Dermis microvascular lymphatic vessel endothelial cell (primary cell): ENCODE data around the gene RRP7A. TPM values are rescaled to one million over a fixed set of nuclear protein-coding genes. Genes with fewer than 3 reads are reported as not detected.
"Not testable (repeated sequence)": the region's sequence is repeated elsewhere in the genome, so short reads cannot be mapped to it uniquely, and the experiment has no call there.

Source experiments
- DNase-seq, 2 donors: peaks; one replicate each; pipeline versions ENCODE4 v3.0.0 to v3.0.0-alpha.2; 2010; ENCODE audit warnings: low read depth in 2 of 2
- total RNA-seq: library from RNA; depleted of rRNA; stranded (reverse); fragments of >200 nt; gene quantifications from 2 replicates; pipeline ENCODE4 v1.2.1, GENCODE V29; 2014

Gene RRP7A
- total RNA-seq, 1 donor from 2014 or later: 30.7 TPM

DNA sequence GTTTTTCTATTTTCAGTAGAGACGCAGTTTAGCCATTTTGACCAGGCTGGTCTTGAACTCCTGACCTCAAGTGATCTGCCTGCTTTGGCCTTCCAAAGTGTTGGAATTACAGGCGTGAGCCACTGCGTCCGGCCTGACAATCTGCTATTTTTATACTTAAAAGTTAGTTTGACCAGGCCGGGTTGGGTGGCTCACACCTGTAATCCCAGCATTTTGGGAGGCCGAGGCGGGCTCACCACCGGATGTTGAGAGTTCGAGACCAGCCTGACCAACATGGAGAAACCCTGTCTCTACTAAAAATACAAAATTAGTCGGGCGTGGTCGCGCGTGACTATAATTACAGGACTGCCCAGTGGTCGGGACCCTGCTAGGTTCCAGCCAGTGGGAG lies 19.8 kb downstream of the RRP7A start:
- DNase-seq: not testable (repeated sequence)

DNA sequence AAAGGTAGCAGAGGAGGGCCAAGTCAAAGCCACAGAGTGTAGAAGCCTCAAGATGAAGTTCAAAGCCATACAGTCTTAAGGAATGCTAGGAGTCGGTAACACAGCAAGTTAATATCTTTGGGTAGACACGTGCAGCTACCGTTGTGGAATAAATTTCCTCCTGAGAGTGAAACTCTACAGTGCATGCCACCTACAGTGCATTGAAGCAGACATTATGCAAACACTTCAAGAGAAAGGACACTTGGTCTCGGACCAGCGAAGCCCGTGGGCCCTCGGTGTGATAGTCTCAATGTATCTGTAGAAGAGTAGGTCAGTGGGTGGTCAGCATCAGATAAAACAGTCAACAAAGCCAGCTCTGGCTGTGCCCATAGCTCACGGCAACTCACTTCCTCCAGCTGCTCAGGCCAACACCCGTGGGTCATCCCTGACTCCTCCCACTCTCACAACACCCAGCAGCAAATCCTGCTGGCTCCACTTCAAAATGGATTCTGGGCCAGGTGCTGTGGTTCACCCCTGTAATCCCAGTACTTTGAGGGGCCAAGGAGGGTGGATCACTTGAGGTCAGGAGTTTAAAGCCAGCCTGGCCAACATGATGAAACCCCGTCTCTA lies 24.0 kb downstream of the RRP7A start:
- peak; percentile 47 to 53 for DNase-seq

DNA sequence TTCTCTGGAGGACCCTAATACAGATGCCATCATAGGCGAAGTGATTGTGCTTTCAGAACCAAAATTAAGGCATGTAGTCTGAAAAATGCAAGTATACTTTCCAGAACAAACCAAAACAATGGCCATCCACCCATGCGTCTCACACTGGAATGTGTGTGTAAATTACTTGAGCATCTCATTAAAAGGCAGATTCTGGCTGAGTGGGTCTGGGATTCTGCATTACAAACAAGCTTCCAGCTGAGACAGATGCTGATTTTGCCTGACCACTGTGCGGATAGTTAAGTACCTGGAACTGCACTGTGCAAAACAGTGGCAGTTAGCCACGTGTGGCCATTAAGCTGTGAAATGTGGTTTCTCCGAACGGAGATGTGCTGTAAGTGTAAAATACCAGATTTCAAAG lies 26.2 kb downstream of the RRP7A start:
- DNase-seq: no peak

DNA sequence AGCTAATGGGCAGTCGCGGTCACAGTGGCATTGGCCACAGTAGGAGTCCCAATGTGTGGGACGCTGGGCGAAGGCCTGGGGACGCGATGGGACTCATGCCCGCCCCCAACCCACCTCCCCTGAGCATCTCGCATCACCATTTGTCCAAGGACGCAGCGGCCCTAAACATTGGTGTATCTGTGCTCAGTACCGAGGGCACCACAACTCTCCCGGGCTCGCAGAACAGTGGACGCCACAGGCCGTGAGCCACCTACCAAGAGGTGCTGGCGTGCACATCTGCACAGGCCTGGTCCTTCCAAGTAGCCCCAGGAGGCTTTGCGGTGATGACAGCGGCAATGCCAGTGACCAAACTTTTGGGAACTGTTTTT lies 27.3 kb downstream of the RRP7A start:
- DNase-seq: no peak

DNA sequence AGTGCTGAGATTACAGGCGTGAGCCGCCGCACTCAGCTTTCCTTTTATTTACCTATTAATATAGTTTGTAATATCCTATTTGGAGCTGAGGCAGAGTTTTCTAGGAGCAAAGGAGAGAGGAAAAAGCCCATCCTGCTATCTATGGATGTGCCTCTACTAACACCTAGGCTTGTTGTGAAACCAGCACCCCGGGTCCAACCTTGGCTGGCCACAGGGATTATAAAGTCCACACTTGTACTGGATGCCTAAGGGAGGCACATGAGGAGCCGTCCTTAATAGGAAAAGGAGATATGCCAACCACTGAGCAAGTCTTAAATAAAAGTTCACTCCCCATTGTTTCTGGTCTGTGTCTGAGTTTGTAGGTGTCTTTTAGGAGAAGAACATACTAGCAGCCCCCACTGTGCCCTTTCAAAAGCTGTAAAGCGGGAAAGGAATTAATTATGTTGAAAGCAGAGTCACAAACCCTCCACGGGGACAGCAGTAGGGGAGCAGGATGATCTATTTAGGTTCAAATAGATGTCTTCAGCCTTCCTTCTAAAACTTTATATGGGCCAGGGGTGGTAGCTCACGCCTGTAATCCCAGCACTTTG lies 29.3 kb downstream of the RRP7A start:
- no peak for DNase-seq

DNA sequence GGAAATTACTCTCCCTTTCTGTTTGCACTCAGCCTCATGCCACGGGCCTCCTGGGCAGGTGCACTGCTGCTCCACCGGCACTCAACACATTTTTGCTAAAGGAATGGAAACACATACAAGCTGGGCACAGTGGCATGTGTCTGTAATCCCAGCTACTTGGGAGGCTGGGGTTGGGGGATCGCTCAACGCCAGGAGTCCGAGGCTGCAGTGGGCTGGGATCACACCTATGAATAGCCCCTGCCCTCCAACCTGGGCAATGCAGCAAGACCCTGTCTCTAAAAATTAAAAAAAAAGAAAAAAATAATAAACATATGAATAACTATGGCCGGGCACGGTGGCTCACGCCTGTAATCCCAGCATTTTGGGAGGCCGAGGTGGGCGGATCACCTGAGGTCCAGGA lies 30.6 kb downstream of the RRP7A start:
- DNase-seq: no peak

DNA sequence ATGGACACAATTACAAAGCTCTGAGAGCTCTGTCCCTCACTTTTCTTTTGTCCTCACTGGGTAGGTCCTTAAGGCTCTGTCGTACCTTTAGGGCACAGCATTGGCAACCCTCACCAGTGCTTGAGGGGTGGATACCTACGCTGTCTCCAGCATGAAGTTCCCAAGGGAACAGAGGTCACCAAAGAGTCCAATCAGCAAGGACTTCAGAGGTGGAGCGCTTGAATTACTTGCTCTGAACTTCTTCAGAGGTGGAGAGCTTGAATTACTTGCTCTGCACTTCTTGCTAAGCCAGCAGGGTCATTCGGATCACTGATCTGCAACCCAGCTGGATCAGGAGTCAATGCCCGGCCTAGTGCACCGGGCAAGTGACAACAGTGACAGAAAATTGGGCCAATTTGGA lies 35.1 kb downstream of the RRP7A start:
- DNase-seq: no peak

DNA sequence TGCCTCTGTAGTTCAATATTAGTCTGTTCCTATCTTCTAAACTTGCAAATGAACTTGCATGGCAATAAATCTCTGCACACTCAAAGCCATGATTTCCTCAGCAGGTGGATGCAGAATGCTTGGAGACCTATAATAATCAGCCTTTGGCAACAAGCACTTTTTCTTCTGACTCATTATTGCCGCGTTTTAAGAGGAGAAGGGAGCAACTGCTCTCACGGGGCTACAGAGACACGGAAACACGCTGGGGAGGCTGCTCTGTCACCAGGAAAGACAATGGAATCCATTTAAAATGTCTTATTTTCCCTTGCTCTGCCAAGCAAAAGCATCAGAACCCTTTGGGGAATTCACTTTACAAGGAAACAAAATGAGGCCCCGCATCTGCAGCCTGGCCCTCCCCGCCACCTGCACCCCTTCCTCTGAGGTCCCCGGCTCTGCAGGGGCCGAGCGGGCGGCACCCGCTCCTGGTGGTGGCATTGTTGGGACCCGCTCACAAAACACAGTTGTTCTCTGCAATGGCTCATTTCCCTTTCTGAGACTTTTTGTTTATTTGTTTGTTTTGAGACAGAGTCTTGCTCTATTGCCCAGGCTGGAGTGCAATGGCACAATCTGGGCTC lies 35.9 kb downstream of the RRP7A start:
- not testable (repeated sequence) for DNase-seq

DNA sequence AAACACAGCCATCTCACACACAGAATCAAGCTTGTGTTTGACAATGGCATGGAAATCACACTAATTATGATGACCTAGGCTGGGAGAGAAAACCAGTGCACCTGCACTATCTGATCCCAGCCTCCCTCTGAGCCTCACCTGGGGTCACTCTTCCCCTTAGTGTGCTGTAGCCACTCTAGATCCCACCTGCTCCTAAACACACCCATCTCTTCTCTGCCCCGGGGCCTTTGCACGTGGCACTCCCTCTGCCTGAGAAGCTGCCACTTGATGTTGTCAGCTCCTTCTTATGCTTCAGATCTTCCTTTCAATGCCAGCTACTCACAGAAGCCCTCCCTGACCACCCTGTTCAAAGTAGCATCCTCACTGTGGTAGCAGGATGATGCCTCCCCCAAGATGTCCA lies 44.5 kb downstream of the RRP7A start:
- no peak for DNase-seq

DNA sequence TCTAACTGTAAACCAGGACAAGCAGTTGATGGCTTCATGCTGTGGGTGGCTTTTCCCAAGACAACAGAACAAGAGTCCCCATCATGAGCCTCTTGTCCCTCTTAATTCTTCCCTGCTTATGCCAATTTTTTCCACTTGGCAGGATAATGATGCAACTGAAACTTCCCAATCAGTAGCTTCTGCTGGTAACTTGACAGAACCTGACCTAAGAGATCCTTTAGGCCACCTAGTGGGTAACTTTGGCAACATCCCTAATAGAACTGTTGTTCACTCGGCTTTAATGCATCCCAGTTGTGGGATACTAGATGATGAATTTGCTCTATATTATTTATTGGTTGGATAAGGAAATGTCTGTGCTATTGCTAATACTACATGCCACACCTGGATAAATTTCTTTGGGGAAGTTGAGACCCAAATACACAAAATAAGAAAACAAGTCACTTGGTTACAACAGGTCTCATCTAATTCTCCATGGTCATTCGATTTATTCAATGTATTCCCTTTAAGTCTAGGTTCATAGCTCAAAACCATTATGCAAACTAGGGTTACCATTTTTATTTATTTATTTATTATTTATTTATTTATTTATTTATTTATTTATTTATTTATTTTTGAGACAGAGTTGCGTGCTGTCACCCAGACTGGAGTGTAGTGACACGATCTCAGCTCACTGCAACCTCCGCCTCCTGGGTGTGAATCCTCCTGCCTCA lies 46.0 kb downstream of the RRP7A start:
- DNase-seq: peak; percentile 45 to 59

DNA sequence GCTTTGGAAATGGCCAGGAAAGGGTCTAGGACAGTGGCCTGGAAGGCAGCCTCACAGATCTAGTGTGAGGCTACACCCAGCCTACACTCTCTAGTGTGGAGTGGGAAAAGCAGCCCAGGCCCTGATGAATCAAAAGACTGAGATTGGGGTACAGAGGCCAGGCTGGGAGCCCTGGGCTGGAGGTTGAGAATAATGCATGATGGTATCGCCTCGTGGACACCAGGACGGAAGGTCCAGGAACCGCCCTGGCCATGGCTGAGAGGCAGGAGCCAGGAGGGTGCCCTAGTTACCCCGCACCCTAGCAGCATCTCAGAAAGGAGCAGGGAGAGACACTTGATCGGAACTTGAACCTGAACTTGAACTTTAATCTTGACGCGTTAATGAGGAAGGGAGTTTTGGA lies 46.9 kb downstream of the RRP7A start:
- no peak for DNase-seq

DNA sequence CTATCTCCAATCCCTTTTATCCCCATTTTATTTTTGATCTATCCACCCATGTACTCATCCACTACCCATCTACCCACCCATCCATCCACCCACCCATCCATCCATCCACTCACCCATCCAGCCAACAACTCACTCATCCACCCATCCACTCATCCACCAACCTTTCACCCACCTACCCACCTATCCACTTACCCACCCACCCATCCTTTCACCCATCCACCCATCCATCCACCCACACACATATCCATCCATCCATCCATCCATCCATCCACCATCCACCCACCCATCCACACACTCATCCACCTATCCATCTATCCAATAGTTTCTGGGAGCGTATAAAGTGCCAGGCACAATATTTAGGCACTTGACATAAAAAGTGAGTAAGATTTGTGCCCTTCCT lies 48.2 kb downstream of the RRP7A start:
- no peak for DNase-seq

DNA sequence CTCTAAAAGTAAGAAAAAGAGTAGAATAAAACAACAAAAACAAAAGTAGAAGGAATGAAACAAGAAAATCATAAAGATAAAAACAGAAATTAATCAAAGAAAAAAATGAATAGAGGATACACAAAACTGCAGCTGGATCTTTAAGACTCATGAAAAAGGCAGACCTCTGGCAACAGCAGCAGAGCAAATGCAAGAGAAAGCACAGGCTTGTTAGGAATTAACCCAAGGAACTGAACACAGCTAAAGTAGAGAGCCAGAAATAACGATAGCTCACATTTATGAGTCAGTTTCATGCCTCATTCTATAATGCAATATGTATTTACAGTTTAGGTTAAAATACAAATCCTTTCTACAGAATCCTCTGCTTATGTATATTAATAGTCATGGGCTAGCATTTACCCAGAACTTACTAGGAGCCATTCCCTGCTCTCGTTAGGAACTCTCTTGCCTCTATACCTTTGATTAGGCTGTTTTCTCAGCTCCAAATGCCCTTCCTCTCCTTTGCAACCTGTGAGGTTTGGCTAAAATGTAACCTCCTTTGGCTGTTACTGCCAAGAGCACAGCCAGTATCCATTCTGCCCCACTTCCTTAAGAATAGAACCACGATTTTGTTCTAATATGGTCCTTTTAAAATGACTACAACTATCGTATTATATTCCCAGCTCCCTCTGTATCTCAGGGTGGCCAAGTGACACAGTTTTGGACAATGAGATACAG lies 49.1 kb downstream of the RRP7A start:
- DNase-seq: no peak

DNA sequence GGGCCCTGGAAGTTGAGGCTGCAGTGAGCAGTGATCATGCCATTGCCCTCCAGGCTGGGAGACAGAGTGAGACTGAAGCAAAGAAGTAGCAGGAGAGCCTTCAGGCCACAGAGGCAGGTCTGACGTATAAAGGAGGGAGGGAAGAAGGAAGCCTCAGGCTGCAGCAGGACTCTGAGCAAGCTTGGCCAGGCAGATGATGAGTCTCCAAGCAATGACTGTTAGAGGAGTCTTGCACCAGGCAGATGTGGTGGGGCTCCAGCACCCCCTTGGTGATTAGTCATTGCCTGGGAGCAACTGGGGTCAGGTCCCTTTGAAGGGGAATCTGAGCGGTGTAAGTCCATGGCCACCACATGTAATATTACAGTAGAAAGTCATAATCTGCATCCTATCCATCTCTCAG lies 50.8 kb downstream of the RRP7A start:
- no peak for DNase-seq

DNA sequence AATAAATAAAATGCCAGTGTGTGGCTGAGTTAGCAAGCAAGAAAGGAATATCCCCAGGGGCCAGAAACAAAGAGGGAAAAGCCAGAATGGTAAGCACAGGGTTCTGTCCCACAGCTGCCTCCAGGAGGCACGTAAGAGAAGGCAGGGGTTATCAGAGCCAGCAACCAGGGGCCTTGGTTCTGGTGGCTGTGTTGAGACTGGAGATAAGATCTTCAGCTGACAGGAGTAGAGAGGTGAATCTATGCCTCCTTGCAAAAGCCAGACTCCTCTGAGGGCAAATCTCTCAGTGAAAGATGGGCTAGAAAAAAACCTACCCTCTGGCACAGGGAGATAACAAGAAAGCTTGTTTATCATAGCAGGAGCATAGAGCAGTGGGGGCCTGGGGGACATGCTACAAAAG lies 57.6 kb downstream of the RRP7A start:
- DNase-seq: no peak

DNA sequence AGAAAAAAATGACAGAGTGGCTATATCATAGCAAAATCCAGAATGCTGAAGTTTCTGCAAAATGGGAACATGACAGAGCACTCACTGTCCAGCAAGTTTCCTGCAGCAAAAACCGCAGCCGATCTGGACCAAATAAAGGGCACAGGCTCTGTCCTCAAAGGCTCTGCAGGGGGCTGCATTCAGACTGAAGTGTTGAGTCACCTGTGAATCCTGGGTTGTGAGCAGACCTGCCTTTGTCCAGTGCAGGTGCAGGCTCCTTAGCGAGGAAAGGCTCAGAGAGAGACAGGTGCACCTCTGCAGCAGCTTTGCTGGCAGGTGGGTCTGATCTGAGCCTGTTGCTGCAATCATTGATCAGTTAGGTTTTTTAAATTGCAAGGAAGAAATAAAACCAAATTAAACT lies 58.1 kb downstream of the RRP7A start:
- no peak for DNase-seq

Other genes starting within 250 kb of the RRP7A start
- gene TCF20, start 249.1 kb downstream of the RRP7A start, total RNA-seq: 15.1 and 18.2 TPM in 2 replicates
- gene NFAM1, start 87.4 kb downstream of the RRP7A start, total RNA-seq: under 0.01 TPM in 1 of 2 replicates, not detected in the other
- 2.6 and 3.8 TPM in 2 replicates for gene SERHL2, start 34.2 kb upstream of the RRP7A start, total RNA-seq
- 23.0 and 27.2 TPM in 2 replicates for gene POLDIP3, start 95.1 kb upstream of the RRP7A start, total RNA-seq
- gene ATP5MGL, start 120.8 kb upstream of the RRP7A start, total RNA-seq: 0.25 and 0.39 TPM in 2 replicates
- 105 and 190 TPM in 2 replicates for gene CYB5R3, start 129.6 kb upstream of the RRP7A start, total RNA-seq
- 43.8 and 70.8 TPM in 2 replicates for gene A4GALT, start 201.1 kb upstream of the RRP7A start, total RNA-seq